H1 (cell line): ENCODE results near the gene PRKN. TPM values are rescaled to one million over a fixed set of nuclear protein-coding genes. Genes with fewer than 3 reads are reported as not detected.

Source experiments
- ASH2L ChIP-seq: fragments of 200-600, 300-600 bp; sonication (generic); IDR thresholded peaks from one replicate; pipeline ENCODE4 v1.7.1; 2017; ENCODE audit warnings: low read length
- E2F6 ChIP-seq: IDR thresholded peaks from 2 replicates; pipeline ENCODE4 v1.6.1; 2012; ENCODE audit warnings: inconsistent platforms
- KDM1A ChIP-seq: fragments of 200-600, 300-600 bp; sonication (generic); IDR thresholded peaks from 2 replicates; pipeline ENCODE4 v1.7.1; 2016; ENCODE audit warnings: mild to moderate bottlenecking, low read length, borderline replicate concordance
- MAX ChIP-seq: IDR thresholded peaks from 2 replicates; pipeline ENCODE4 v1.6.1; 2012; ENCODE audit warnings: inconsistent platforms
- TEAD4 ChIP-seq: IDR thresholded peaks from 2 replicates; pipeline ENCODE4 v1.6.1; 2012; ENCODE audit warnings: low read depth, low read length, inconsistent platforms, mixed read lengths
- polyA plus RNA-seq, 7 experiments: library from polyadenylated mRNA; depleted of rRNA in 3 of 7; stranded (reverse) in 5 of 7; unstranded in 2 of 7; fragments of >200 nt in 5 of 7; fragments of 200-250 nt in 2 of 7; gene quantifications; 1 replicate in 5 of 7; 2 replicates in 1 of 7; 4 replicates in 1 of 7; pipeline versions ENCODE4 v1.2.1 to v1.2.3, GENCODE V29; 2011 to 2013; ENCODE audit warnings: missing spikeins in 2 of 7, mixed read lengths in 2 of 7
- total RNA-seq: library from RNA; stranded (reverse); fragmentation: NEBNext Ultra II Directional; extraction: Animal tissue kit (Norgen Biotek cat#: 25700); gene quantifications from 2 replicates; pipeline ENCODE4 v1.2.1, GENCODE V29; 2021

PRKN gene
- total and polyA plus RNA-seq, 2 of the 8 experiments (the other 6 are each of a cell fraction or from before 2014, with no cell fraction given): 0.13 to 0.29 TPM

- no peak for TF ChIP-seq ASH2L
- TF ChIP-seq TEAD4: no peak
- no peak for TF ChIP-seq E2F6
- no peak for TF ChIP-seq KDM1A
- no peak for TF ChIP-seq MAX
Observed at GRCh38 chr6:161947371-161947770, 780.2 kb downstream of the PRKN start (continued).
